GM12892 (cell line): Measurements from ENCODE around the gene FIBCD1.

Experiments used
- DNase-seq: peaks from one replicate; pipeline ENCODE4 v3.0.0; 2011; ENCODE audit not compliant: insufficient read length
- FAIRE-seq: peaks from 2 replicates; lab custom pipeline; 2011; peaks lifted over from hg19 to GRCh38; lab: Jason Lieb, UNC
- POLR2A ChIP-seq: IDR thresholded peaks from 2 replicates; pipeline ENCODE4 v1.6.1; 2011; ENCODE audit warnings: low read depth, low read length, control low read depth
- POLR2AphosphoS5 ChIP-seq: IDR thresholded peaks from 2 replicates; pipeline ENCODE4 v1.6.1; 2011; ENCODE audit warnings: low read depth, low read length, control low read depth
- TAF1 ChIP-seq: IDR thresholded peaks from 2 replicates; pipeline ENCODE4 v1.6.1; 2011; ENCODE audit warnings: low read depth, mild to moderate bottlenecking, control low read depth, low read length, borderline replicate concordance

Gene FIBCD1

DNA sequence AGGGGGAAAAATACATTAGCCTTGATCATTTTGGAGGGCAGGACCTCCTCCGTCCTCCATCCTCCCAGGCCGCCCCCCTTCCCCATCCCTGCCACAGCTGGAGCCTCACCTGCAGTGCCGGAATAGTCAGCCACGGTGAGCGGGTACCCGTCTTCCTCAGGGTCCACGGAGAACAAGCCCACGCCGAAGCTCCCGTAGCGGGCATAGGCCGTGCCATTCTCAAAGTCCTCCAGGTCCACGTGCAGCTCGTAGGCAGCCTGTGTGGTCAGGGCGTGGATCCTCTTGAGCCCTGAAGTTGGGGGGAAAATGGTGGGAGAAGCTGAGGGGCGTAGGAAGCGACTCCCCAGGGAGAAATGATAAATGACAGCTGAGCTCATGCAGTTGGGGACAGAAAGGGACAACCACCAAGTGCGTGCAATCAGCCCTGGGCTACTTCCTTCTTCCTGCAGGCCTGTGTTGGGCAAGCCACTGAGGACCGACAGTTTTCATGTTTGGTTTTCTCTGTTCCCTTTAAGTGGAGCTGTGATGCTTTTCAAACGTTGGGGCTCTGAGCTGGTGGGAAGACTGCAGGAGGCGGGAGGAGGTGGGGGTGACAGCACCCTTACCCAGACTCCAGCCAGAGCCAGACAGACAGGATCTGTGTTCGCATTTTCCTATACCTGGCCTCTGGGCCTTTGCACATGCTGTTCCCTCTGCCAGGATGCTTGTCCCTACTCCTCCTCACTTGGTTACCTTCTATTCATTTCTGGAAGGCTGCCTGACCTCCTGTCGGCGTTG lies 33.7 kb downstream of the FIBCD1 start:
- no peak for TF ChIP-seq POLR2A
- no peak for TF ChIP-seq POLR2AphosphoS5
- no peak for TF ChIP-seq TAF1
- no peak for DNase-seq
- FAIRE-seq = no peak

DNA sequence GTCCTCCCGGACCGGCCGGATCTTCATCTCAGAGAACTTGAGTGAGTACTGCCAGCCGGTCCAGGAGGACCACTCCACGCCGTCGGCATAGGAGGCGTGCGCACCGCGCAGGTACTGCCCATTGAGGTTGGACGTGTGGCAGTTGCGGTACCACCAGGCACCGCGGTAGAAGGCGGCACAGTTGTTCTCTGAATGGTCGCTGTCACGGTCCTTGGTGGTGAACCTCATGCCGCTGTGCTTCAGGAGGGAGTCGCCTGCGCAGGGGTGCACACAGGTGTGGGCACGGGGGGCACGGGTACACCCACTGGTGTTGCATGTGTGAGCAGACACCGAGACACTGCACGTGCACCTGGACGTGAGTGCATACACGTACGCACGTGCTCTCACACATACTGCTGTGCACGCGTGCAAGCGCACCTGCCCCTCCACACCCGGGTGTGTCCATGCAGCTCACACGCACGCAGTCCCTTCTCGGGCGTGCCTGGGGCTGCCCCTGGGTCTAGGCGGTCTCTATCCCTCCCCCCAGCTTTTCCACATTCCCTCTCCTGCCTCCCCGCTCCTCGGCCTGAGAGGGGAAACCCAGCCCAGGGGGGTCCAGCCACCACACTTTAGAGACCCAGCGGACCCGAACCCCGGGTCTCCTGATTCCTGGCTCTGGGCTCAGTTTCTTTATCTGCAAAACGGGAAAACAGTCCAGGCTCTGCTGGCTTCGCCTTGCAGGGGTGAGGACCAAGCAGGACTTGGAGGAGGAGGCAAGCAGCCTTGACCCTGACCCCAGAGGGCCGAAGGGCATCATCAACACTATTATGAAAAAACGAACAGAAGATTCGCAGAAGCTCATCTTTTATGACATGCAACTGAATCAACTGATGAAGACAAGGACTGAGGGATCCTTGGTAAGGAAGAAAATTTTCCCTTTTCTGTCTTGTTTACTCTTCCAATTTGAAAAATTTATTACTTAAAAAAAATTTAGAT lies 34.7 kb downstream of the FIBCD1 start:
- FAIRE-seq (no peak), DNase-seq (no peak)
- TF ChIP-seq POLR2AphosphoS5 = no peak
- no peak for TF ChIP-seq TAF1
- no peak for TF ChIP-seq POLR2A

DNA sequence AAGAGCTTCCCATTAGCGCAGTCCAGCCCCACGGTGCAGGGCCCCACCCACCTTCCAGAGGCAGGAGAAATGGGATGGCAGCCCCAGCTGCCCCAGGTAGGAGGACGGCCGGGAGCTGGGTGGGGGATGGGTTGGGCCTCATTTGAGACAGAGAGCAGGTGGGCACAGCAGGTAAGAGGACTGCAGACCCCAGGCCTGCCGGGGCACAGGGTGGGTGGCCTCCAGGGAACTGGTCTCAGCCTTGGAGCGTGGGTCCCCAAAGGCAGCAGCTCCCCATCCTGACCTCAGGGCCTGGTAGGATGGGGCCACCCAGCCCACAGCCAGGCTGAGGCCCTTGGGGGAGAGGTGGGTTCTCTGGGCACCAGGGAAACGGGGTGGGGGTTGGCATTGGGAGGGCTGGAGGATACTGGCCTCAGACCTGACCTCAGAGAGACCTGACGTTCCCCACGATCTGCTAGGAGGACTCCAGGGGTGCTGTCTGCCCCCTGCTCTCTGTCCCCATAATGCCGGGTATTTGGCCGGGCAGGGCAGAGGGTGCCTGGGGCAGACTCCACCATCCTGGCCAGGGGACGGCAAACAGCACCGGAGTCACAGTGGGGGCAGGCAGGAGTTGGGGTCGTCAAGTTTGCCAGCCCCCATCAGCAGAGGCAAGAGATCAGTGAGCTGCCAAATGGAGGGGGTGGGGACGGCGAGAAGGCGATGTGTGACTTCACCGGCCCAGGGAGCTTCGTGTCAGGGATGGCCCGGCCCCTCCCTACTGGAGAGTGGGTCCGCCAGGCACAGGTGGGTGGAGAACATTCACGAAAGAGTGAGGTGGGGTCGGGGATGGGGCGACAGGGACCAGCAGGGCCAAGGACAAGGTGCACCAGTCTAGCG lies 35.6 kb downstream of the FIBCD1 start:
- no peak for DNase-seq
- TF ChIP-seq TAF1 = no peak
- TF ChIP-seq POLR2A = no peak
- TF ChIP-seq POLR2AphosphoS5 = no peak
- FAIRE-seq = no peak

DNA sequence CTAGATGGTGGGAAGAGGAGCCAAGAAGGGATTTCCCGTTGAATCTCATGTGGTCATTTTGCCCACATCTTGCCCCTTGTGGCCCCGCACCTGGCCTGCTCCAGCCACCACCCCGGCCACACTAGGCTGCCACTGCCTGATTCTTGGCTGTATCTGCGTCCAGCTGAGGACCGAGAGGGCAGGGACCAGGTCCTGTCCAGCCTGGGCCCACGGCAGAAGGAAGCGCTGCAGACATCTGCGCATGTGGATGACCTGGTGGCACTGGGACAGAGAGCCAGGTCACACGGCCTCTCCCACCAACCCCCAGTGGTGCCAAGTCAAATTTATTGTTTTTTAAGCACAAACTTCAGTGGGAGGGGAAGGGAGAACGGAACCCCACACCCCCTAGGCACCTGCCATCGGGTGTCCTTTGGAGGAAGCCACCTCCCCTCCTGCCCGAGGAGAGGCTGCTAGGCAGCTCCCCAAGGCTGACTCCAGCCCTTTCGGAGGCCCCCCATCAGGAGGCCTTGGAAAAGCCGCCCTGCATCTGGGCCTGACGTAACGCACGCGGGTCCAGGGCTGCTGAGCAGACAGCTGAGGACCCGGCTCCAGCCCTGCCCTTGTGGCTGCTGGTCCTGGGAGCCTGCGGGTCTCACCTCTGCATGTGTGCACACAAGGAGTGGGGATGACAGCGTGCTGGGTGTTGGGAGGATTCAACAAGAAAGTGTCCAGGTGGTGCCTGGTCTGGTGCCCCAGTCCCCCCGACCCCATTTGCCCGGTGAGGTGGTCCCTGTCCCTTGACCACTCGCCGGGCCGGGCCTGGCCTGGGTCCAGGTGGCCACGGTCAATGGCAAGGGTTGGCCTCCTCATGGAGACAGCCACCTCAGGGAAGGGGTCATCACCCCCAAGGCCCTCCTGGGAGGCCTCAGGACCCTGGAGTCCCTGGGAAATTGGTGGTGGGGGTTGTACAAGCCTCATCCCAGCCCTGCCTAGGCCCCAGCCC lies 36.6 kb downstream of the FIBCD1 start:
- TF ChIP-seq TAF1 (no peak), POLR2AphosphoS5 (no peak), POLR2A (no peak)
- FAIRE-seq (no peak), DNase-seq (no peak)

DNA sequence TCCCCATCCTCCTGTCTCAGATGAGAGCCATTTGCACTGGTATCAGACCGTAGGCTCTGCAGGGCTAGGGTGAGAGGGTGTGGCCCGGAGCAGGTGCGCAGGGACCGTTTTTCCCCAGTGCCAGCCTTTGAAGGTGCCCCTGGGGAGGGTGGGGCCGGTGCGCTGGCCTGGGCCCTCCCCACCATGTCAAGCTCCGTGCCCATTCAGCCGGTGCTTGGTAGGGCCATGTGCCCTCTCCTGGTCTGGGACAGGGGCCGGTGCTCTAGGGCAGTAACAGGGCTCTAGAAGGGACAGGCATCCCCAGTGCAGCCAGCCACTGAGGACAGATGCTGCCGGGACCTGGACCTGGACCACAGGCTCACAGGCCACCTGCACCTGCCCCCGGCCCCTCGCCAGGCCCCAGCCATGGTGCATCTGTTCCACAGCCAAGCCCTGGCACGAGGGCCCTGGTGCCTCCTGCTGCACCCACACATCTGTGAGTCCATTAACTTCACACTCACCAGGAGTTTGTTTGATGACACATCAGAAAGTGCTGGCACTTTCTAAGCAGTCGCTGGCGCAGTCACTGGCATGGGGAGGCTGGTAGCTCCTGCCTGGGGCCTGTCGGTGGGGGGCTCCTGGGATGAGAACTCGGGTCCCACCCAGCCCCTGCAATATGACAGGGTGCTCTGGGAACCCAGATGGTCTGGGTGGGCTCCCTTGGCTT lies 37.4 kb downstream of the FIBCD1 start:
- FAIRE-seq = no peak
- DNase-seq = no peak
- TF ChIP-seq POLR2A (no peak), POLR2AphosphoS5 (no peak), TAF1 (no peak)

DNA sequence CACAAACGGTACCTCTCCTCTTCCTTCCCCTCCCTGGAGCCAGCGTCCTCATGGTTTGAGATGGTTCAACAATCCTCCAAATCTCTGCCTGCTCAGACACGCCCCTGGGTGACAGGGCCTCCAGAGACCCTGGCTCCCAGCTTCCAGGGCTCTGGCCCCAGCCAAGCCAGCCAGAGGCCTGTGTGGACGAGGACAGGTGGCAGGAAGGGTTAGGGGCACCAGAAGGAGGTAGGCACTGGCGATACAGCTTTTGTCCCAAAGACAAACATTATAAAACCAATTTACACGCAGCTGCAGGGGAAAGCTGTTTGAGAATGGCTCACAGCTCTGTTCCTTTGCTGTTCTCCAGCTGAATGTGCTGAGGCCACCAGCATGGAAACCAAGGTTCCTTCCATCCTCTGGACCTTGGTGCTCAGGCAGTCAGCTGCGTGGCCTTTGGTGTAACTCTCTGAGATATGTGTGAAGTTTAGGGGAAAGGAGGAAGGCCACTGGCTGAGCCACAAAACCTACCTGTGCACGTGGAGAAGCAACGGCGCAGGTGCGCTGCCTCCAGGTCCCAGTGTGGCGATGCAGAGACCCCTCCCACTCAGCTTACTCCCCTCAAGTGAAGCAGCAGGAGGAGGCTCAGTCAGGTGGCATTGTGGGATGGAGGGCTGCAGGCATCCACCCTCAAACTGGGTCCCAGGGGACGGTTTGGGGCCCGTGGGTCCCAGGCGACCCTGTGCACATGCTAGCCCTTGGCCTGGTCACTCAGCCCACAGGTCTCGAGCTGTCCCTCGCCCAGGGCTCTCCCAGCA lies 38.1 kb downstream of the FIBCD1 start:
- TF ChIP-seq POLR2AphosphoS5 (no peak), TAF1 (no peak), POLR2A (no peak)

DNA sequence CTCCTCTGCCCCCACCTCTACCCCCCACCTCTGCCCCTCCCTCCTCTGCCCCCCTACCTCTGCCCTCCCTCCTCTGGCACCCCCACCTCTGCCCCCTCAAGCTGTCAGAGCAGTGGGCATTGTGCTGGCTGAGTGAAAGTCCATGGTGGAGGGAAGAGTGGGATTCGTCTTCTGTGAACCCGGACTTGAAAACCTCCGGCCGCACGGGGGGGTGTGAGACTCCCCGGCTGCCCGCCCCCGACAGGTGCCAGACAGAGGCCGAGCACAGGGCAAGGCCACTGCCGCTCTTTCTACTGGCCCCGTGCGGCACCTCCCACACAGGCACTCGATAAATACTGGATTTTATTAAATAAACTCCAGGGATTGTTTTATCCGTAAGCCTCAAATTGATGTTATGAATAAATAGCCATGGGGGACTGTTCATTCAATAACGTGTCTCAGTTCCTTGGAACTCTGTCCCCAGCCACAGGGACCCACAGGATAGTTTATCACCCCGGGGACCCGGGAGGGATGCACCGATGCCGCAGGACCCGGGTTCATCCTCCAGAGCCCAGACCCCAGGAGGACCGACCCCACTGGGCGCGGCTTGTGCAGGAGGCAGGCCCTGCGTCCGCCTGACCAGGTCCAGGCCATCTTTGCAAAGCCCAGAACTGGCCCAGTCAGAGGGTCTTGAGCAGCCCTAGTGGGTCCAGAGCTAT lies 39.8 kb downstream of the FIBCD1 start:
- TF ChIP-seq TAF1 (no peak), POLR2A (no peak), POLR2AphosphoS5 (no peak)
- no peak for FAIRE-seq
- DNase-seq = no peak

More for the DNA sequence above, 38.1 kb downstream of the FIBCD1 start:
- DNase-seq = no peak
- FAIRE-seq = no peak

DNA sequence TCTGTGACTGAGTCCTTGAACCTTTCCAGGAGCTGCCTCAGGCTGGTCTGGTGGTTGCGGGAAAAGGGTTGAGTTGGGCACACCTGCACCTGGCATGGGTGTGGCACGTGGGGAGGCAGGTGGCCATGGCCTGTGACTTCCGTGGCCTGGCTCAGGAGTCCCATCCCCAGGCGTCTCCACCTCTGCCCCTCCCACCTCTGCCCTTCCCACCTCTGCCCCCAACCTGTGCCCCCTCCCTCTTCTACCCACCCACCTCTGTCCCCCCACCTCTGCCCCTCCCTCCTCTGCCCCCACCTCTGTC lies 40.5 kb downstream of the FIBCD1 start:
- no peak for FAIRE-seq
- TF ChIP-seq POLR2AphosphoS5 (no peak), POLR2A (no peak), TAF1 (no peak)
- no peak for DNase-seq

DNA sequence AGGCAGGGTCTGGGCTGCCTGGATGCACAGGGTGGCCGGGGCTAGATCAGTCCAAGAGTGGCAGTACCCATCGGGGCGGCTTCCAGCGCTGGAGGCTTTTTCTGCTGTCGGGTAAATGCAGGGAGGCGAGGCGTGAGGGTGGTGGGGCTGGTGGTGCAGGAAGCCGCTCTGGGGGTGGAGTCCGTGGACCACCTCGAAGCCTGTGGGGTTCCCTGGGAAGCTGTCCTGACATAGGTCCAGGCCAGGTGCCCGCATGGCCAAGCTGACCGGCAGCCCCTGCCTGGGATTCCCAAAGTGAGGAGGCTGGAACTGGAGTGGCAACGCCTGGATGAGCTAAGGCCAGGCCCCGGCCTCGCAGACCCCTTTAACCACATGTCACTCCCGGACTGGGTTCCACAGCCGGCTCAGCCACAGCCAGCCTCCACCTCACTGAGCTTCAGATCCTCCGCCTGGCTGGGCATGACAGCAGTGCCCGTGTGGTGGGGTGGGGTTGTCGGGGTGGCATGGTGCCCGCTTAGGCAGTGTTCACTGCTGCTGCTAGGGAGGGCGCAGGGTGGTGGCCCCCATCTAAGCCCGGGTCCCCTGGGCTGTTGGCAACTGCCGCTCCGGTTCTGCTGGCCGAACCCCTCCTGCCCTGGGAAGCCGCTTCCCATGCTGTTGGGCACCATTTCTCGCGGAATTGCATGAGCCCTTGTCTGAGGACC lies 41.0 kb downstream of the FIBCD1 start:
- no peak for TF ChIP-seq POLR2A
- no peak for TF ChIP-seq TAF1
- no peak for TF ChIP-seq POLR2AphosphoS5
- FAIRE-seq (no peak), DNase-seq (no peak)
